ENCODE results near the gene WLS.
"Not testable (repeated sequence)": the region's sequence is repeated elsewhere in the genome, so short reads cannot be mapped to it uniquely, and the experiment has no call there.

Gene WLS

DNA sequence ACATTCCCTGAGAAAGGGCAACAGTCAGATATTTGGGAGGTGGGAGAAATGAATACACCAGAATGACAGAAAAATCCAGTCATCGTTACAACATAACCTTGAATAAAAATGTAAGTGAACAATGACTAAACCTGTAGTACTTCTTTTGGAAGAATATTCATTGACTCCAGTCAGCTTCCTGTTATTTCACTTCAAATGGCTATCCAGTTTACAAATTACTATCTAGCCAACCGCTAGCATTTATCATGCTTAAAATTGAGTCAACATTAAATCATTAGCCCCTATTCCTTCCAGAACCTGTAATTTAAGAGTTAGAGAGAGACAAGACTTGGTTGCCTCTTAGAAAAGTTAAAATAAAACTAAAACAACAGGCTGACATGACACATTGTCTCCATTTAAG, 33.6 kb downstream of the WLS start:
- DNase-seq (ENCODE audit: low spot score) = no peak

GRCh38 chr1:68197891-68198290, 34.4 kb downstream of the WLS start:
- no peak for DNase-seq (ENCODE audit: low spot score)

- DNase-seq (ENCODE audit: low spot score) = no peak
Measured at GRCh38 chr1:68197461-68197860, 34.9 kb downstream of the WLS start.

- DNase-seq (ENCODE audit: low spot score) = no peak
Measured at GRCh38 chr1:68196676-68197075, 35.6 kb downstream of the WLS start.

DNA sequence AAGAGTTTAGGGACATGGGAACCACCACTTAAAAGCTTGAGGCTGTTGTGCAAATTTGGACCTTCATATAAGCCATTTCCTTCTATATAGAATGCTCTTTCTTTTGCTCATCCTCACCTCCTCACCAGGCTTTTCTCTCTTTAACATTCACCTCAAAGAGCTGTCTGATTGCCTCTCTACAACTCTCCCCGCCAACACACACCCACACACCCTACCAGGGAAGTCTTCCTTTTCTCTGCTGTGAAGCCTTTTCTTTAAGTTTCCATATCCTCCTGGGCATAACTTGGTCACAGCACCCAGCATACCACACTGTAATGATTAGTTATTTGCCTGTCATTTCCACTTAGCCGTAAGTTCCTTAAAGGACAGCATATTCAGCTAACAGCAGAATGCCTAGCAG, 40.6 kb downstream of the WLS start:
- no peak for DNase-seq (ENCODE audit: low spot score)

DNA sequence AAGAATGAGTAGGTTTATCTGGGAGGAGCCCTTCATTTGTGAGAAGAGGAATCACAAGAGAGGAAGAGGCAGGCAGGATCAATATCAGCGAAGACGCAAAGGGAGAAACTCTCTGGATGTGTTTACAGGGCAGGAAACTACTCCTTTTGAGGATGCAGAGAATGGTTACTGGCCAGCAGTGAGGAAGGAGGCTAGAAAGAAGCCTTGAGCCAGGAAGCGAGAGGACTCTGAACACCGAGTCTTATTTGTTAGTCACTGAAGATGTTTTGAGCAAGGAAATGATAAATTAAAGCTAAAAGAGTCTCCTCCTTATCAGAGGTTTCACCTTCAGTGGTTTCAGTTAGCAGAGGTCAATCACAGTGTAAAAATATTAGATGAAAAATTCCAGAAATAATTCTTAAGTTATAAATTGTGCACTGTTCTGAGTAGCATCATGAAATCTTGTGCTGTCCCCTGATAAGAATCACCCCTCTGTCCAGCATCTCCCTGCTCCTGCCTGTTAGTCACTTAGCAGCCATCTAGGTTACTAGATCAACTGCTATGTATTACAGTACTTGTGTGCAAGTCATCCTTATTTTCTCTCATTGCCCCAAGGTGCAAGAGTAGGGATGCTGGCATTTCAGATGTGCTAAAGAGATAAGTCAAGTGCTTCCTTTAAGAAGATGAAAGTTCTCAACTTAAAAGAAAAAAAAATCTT, 43.5 kb downstream of the WLS start:
- no peak for DNase-seq (ENCODE audit: low spot score)

GRCh38 chr1:68188060-68188538, 44.2 kb downstream of the WLS start:
- no peak for DNase-seq (ENCODE audit: low spot score)

DNA sequence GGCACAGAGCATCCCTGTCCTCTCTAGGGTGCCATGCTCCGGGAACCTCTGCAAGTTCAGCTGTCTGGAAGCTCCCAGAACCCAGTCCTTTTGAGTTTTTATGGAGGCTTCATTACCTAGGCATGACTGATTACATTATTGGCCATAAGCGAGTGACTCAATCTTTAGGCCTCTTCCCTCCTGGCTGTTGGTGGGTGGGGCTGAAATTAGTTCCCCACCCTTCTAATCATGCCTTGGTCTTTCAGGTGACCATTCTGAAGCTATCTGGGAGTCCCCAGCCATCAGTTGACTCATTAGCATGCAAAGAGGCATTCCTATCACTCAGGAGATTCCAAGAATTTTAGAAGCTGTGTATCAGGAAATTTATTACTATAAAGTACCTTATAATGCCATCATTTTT, 46.6 kb downstream of the WLS start:
- no peak for DNase-seq (ENCODE audit: low spot score)

DNA sequence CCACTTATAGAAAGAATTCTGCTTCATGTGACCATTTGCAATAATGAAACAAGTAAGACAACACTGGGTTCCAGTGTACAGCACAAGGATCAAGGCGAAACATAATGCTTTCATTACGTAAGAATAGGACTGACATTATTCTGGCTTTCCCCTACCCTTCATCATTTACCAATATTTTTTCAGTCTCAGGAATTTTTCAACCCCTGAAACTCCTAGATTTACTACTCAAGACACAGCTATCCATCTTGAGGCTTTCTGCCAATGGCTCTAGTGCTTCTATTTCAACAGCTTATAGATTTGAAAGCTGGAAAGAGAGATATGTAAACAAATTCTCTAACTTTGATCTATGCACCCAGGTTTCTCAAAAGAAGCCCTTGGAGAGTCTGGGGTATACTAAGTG, 48.4 kb downstream of the WLS start:
- no peak for DNase-seq (ENCODE audit: low spot score)

DNA sequence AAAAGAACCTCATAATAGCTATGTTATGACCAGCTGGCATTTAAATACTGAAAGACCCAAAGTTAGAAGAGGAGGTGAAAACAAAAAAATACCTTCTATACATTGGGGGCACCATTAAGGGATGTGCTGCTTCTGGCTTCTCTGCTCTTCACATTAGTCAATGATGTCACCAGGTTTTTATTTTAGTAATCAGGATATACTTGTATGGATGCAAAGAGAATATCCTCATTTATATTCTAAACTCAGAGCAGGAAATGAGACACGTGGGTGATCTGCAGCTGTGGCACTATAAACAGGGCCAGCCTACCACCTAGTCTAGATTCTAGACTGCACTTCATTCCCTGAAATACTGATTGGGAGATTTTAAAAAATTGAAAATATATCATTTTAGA, 51.2 kb downstream of the WLS start:
- no peak for DNase-seq (ENCODE audit: low spot score)

GRCh38 chr1:68180441-68181164, 51.7 kb downstream of the WLS start:
- no peak for DNase-seq (ENCODE audit: low spot score)

DNA sequence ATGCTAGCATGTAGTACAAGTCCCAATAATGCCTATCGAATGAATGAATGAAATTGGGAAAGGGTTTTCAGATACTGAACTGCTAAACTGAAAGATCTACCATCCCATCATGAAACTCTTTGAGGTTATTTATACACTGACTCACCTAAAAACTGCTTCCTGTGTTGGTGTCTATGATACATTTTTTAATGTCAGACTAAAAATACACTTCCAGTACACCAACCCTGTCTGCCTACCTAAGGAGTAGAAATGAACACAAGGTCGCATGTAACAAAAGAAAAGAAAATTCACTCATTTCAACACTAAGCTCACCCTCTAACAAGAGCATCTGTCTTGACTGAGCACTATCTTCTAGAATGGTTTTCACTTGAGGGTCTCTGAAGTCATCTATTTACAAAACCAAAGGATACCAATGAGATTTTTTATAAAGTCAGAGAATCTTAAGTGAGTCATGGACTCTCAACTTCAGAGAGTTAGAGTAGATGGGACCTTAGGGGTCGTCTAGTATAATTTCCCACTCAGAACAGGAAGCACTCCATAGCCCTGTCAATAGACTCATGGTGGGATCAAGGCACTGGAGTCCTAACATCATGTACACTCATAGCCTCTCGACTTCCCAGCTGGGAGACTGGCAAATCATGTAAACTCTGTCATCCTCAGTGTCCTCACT, 53.4 kb downstream of the WLS start:
- no peak for DNase-seq (ENCODE audit: low spot score)

DNA sequence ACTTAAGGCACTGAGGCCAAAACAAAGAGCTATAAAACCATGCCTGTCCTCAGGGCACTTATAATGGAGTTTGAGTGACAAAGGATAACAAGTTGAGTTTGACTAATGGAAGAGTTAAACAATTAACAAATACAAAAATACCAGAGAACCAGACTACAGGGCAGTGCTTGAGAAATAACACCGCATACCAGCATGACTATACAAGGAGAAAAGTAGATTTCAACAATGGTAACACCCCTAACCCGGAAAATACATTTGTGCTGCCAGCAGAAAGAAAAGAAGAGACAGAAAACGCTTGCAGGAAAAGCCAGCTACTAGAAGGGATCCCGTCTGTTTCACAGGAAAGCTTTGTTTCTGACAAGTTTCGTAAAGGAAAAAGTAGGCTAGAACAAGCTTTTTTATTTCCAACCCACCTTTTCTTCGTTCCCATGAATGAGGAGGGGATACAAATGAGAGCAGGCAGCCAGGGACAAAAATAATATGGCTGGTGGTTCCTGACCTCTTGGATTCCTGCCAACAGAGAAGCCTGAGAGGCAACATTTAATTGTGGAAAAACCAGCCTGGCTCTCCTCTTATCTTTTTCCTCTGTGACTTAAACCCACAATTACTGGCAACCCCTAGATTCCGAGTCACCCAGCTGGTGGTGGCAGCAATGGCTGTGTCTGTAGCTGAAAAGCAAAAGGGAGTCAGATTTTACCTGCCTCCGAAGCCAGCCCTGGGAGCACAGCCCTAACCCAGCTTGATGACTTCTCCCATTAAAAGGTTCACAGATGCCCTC, 56.5 kb downstream of the WLS start:
- DNase-seq (ENCODE audit: low spot score) = no peak

- DNase-seq (ENCODE audit: low spot score) = no peak
Measured at GRCh38 chr1:68174738-68175113, 57.6 kb downstream of the WLS start.

- DNase-seq (ENCODE audit: low spot score) = peak; percentile 90
Measured at GRCh38 chr1:68173936-68174737, 58.2 kb downstream of the WLS start.

DNA sequence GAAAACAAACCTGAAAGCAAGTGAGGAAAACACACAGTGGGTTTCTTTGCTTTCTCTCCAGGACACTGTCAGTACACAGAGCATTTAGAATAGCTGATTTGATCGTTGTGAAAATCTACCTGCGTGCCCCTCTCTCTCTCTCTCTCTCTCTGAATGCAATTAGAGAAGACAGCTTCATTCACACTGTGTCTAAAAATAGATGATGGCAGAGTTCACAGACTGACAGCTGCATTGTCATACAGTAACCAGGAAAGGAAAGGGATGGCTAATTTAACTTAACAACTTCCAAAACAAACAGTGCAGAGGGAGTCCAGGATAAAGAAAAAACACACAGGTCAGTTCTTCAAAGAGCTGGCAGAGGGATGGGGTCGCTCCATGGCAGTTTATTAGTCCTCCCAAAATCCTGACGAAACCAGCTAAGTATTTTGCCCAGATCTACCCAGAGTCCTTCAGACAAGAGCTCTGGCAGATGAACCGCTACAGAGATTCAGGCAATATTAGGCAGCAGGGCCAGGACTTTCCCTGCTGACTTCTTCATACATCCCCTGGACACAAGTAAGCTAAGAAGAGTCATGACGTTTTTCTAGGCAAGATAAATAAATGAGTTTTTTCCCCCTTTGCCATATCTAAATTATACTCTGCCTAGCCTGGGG, 58.9 kb downstream of the WLS start:
- DNase-seq (ENCODE audit: low spot score) = no peak

DNA sequence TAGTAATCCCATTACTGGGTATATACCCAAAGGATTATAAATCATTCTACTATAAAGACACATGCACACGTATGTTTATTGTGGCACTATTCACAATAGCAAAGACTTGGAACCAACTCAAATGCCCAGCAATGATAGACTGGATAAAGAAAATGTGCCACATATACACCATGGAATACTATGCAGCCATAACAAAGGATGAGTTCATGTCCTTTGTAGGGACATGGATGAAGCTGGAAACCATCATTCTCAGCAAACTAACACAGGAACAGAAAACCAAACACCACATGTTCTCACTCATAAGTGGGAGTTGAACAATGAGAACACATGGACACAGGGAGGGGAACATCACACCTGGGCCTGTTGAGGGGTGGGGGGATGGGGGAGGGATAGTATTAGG, 60.5 kb downstream of the WLS start:
- DNase-seq (ENCODE audit: low spot score) = not testable (repeated sequence)

DNA sequence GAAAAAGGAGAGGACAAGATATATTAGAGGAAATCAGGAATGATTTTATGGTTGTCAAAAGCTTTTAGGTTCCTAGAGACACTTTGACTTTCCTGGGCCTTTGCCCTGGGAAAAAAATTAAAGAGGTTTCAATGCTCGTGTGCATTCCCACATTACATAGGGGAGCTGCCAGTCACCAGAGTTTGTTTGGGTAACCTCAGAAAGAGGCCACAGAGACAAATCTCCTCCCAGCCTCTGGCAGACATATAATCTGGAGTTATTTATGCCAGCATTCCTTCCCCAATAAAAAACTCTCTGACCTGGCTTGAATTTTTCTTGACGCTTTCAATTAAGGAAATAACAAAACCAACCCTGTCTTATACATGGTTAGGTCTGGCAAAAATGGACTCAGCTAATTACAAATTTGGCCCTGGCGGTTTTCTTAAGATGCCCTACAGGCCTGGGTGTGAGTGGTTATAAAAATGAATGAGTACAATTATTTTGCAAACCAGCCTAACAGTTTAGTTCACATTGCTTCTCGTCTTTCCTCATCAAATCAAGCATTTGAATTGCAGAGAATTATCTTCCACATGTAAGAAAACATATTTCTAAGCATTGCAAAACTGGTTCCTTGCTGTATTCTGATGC, 63.7 kb downstream of the WLS start:
- no peak for DNase-seq (ENCODE audit: low spot score)

DNA sequence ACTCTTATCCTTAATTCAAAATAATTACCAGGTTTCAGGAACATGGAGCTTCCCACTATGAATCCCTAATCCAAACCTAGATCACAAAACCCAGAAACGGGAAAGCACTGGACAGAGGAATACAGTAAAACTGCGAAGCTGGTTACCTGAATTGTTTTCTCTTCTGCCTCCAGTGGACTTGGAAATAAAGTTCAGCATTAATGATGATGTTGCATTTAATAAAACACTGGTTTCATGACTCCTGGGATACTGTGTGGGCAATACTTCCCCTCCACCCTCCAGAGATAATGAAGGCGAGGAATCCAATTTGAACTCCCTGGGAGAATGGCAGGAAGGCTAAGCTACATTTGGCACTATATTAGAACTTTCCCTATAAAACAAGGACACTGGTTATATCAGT, 65.1 kb downstream of the WLS start:
- no peak for DNase-seq (ENCODE audit: low spot score)

- no peak for DNase-seq (ENCODE audit: low spot score)
Measured at GRCh38 chr1:68166348-68166747, 66.0 kb downstream of the WLS start.

DNA sequence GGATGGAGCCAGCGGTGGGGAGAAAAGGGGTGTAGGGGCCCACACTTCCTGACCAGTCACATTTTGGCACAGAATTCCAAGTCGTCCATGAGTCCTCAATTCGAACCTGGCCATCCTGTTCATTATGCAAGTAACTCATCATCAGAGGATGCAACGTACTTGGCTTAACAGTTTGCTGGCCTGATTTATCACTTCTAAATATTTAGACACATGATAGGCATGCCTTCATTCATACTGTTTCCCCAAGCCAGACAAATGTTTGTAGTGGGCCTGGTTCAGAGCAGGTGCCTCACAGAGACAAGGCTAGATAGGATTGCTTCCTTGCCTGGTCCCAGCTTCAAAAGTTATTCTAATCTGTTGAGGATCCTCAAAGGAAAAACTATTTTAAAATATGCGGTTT, 66.7 kb downstream of the WLS start:
- no peak for DNase-seq (ENCODE audit: low spot score)
